Muscle layer of duodenum (tissue), 2 donors: ENCODE results near the gene CFAP251.
"Not testable (repeated sequence)": the region's sequence is repeated elsewhere in the genome, so short reads cannot be mapped to it uniquely, and the experiment has no call there.

Experiments used
- H3K27ac ChIP-seq: one replicate; pipeline ENCODE4 v1.7.0; 2013; ENCODE audit warnings: mild to moderate bottlenecking, low read length
- H3K27me3 ChIP-seq: one replicate; pipeline ENCODE4 v1.7.0; 2013; ENCODE audit warnings: low read depth, mild to moderate bottlenecking, control low read depth, low read length
- H3K36me3 ChIP-seq, 2 donors: one replicate each; pipeline ENCODE4 v1.7.0; 2013; ENCODE audit warnings: low read length in 2 of 2, control low read depth in 1 of 2, mild to moderate bottlenecking in 1 of 2; ENCODE audit not compliant: insufficient read depth in 2 of 2, control insufficient read depth in 1 of 2
- H3K4me1 ChIP-seq, 2 donors: one replicate each; pipeline ENCODE4 v1.7.0; 2013; ENCODE audit warnings: low read length in 2 of 2, mild to moderate bottlenecking in 2 of 2, control low read depth in 1 of 2, moderate library complexity in 1 of 2; ENCODE audit not compliant: insufficient read depth in 2 of 2, control insufficient read depth in 1 of 2
- H3K4me3 ChIP-seq, 2 donors: one replicate each; pipeline ENCODE4 v1.7.0; 2013; ENCODE audit warnings: low read length in 2 of 2, low read depth in 1 of 2, mild to moderate bottlenecking in 1 of 2
- H3K9me3 ChIP-seq, 2 donors: one replicate each; pipeline ENCODE4 v1.7.0; 2013; ENCODE audit warnings: low read length in 2 of 2, control low read depth in 1 of 2, mild to moderate bottlenecking in 1 of 2; ENCODE audit not compliant: control insufficient read depth in 1 of 2
- donor health status: healthy.

The CFAP251 gene

DNA sequence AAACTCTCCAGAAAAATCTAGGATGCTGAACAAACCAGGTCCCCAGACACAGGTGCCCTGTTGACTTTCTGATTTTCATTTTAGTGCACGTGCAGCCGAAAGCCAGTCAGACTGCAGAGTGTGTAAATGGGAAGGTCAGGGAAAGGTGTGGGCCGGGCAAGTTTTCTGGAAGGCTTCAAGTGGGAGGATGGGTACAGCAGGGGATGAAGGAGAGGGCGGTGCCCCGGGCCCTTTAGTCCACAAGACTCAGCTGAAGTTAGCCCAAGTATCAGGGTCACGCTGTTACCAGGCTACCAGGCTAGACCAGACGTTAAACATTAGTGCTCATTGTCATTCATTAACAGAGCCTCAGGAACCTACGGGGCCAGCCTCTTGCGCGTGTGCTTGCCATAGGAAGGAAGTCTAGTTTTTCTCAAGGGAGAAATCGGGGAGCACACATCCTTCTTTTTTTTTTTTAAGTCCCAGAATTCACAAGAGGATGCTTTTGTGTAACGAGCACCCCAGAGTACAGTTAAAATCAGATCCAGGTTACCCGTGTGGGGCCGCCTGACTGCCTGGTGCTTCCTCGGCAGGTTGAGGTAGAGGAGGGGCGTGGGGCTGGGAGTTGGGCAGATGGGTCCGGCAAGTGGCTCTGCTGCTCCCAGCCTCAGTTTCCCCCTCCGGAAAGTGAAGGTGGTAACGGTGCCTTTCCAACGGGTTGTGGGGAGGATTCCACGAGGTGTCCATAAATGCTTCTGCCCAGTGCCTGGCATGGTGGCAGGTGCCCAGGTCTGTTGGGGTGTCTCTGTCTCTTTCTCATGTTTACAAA, 122.4 kb downstream of the CFAP251 start:
- Histone ChIP-seq H3K4me3 (no peak overlapping the region), H3K27ac (no peak overlapping the region), H3K9me3 (no peaks in the 10 kb centered on the region), H3K4me1 (no peaks in the 10 kb centered on the region), H3K36me3 (peaks cover 3 to 18% of the 10 kb centered on the region in 2 donors), H3K27me3 (no peaks in the 10 kb centered on the region)

GRCh38 chr12:122041458-122041857, 123.1 kb downstream of the CFAP251 start:
- H3K27me3 ChIP-seq, H3K4me1 ChIP-seq, H3K4me3 ChIP-seq, H3K27ac ChIP-seq, H3K9me3 ChIP-seq: not testable (repeated sequence)
- peaks cover 0 to 18% of the 10 kb centered on the region in 2 donors for H3K36me3 ChIP-seq

DNA sequence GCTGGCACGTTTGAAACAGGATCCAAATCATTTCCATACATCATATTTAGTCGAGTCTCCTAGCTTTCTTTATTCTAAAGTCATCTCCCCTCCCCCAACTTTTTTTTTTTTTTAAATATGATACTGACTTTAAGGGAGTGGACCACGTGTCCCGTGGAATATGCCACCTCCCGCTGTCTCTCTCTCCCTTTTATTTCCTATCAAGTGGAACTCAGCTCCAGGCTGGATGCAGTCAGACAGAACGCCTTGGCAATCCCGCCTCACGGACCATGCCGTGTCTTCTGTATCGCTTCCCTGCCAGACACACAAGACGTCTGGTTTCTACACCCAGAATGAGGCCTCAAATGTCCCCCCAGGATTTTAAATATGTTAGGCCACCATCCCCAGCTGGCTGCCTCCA, 124.5 kb downstream of the CFAP251 start:
- Histone ChIP-seq H3K27ac (no peak overlapping the region), H3K4me1 (no peaks in the 10 kb centered on the region), H3K9me3 (no peaks in the 10 kb centered on the region), H3K36me3 (peaks cover 0 to 18% of the 10 kb centered on the region in 2 donors), H3K27me3 (no peaks in the 10 kb centered on the region), H3K4me3 (no peak overlapping the region)

GRCh38 chr12:122043476-122043875, 125.1 kb downstream of the CFAP251 start:
- Histone ChIP-seq H3K4me3 (no peak overlapping the region), H3K9me3 (no peaks in the 10 kb centered on the region), H3K4me1 (no peaks in the 10 kb centered on the region), H3K27ac (no peak overlapping the region), H3K36me3 (peaks cover 0 to 18% of the 10 kb centered on the region in 2 donors), H3K27me3 (no peaks in the 10 kb centered on the region)

- Histone ChIP-seq H3K9me3 (no peaks in the 10 kb centered on the region), H3K27me3 (no peaks in the 10 kb centered on the region), H3K4me3 (no peak overlapping the region), H3K4me1 (no peaks in the 10 kb centered on the region), H3K36me3 (peaks cover 0 to 18% of the 10 kb centered on the region in 2 donors), H3K27ac (no peak overlapping the region)
Observed at GRCh38 chr12:122045262-122045661, 126.9 kb downstream of the CFAP251 start.

DNA sequence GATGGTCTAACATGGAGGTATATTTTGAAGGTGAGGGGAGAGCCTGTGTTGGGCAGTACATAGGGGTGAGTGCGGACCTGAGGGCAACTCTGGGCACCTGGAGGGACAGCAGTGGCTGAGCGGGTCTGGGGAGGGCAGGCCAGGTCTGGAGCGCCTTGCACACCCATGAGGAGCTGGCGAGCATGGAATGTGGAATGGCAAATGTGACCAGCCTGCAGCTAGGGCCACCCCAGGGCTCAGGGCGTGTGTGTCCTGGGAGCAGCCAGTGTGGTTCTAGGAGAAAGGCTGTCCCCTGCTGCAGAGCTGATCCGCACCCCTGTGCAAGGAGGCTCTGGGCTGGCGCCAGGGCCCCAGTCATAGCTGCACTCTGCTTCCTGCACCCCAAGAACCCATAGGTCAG, 127.8 kb downstream of the CFAP251 start:
- H3K4me1 ChIP-seq, result peaks cover 0 to 5% of the 10 kb centered on the region in 2 donors
- no peaks in the 10 kb centered on the region for H3K9me3 ChIP-seq
- H3K4me3 ChIP-seq, result no peak overlapping the region
- H3K27me3 ChIP-seq, result no peaks in the 10 kb centered on the region
- peaks cover 0 to 18% of the 10 kb centered on the region in 2 donors for H3K36me3 ChIP-seq
- no peak overlapping the region for H3K27ac ChIP-seq

DNA sequence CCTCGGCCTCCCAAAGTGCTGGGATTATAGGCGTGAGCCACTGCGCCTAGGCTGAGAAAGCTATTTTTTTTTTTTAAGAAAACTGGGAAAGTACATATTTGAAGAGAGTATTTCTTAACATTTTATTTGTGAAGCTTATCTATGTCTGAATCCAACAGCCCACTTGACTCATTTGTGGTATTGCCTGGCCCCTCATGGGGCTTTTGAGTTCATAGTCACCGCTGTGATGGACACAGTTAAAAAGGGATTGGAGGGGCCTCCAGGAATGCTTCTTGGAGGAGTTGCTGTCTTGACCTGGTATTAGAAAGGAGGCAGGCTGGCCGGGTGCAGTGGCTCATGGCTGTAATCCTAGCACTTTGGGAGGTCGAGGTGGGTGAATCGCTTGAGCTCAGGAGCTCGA, 129.8 kb downstream of the CFAP251 start:
- H3K4me3 ChIP-seq, result no peak overlapping the region
- H3K36me3 ChIP-seq, result peaks cover 0 to 18% of the 10 kb centered on the region in 2 donors

DNA sequence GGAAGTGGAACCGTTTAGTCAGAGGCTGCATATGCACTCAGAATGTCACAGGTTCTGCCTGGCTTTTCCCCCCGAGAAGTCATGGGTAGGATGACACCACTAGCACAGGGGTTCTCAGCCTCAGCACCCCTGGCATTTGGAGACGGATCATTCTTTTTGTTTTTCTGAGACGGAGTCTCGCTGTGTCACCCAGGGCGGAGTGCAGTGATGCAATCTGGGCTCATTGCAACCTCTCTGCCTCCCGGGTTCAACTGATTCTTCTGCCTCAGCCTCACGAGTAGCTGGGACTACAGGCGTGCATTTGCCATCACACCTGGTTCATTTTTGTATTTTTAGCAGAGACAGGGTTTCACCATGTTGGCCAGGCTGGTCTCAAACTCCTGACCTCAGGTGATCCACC, 131.4 kb downstream of the CFAP251 start:
- Histone ChIP-seq H3K9me3 (no peaks in the 10 kb centered on the region), H3K27ac (no peak overlapping the region), H3K4me1 (peaks cover 0 to 23% of the 10 kb centered on the region in 2 donors), H3K27me3 (no peaks in the 10 kb centered on the region), H3K4me3 (no peak overlapping the region), H3K36me3 (peaks cover 0 to 8% of the 10 kb centered on the region in 2 donors)

More for the DNA sequence above, 129.8 kb downstream of the CFAP251 start:
- peaks cover 0 to 18% of the 10 kb centered on the region in 2 donors for H3K4me1 ChIP-seq
- no peaks in the 10 kb centered on the region for H3K9me3 ChIP-seq
- no peaks in the 10 kb centered on the region for H3K27me3 ChIP-seq
- H3K27ac ChIP-seq, result no peak overlapping the region

DNA sequence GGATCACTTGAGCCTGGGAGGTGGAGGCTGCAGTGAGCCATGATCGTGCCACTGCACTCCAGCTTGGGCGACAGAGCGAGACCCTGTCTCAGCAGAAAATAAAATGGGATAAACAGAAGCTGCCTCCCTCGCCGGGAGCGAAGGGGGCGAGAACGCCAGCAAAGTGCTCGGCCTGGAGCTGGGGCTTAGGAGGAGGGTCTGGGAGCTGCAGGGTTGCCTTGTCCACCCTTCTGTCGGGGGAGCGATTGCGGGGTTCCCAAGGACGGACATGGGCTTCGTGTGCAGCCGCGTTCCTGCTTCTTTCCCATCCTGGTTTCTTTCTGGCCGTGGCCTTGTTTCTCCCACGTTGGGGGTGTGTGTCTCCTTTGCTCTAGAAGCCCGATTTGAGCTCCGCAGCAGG, 132.3 kb downstream of the CFAP251 start:
- Histone ChIP-seq H3K27me3 (no peaks in the 10 kb centered on the region), H3K36me3 (peaks cover 0 to 7% of the 10 kb centered on the region in 2 donors), H3K4me3 (no peak overlapping the region), H3K4me1 (peaks cover 0 to 25% of the 10 kb centered on the region in 2 donors), H3K27ac (no peak overlapping the region), H3K9me3 (no peaks in the 10 kb centered on the region)

GRCh38 chr12:122051231-122051876, 133.0 kb downstream of the CFAP251 start:
- H3K4me1 ChIP-seq, result peaks cover 0 to 27% of the 10 kb centered on the region in 2 donors
- H3K9me3 ChIP-seq, result no peaks in the 10 kb centered on the region
- H3K36me3 ChIP-seq, result peaks cover 0 to under 1% of the 10 kb centered on the region in 2 donors
- no peak overlapping the region for H3K4me3 ChIP-seq
- H3K27ac ChIP-seq, result no peak overlapping the region
- no peaks in the 10 kb centered on the region for H3K27me3 ChIP-seq

DNA sequence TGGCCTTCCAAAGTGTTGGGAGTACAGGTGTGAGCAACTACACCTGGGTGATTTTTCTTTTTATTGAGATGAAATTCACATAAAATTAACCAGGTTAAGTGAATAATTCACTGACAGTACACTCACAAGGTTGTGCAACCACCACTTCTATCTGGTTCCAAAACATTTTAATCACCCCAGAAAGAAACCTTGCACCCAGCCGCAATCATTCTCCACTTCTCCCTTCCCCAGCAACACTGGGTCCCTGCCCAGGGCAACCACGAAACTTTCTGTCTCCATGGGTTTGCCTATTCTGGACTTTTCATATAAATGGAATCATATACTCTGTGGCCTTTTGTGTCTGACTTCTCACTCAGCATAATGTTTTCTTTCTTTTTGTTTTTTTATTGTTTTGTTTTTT, 133.9 kb downstream of the CFAP251 start:
- H3K4me1 ChIP-seq, result peaks cover 0 to 35% of the 10 kb centered on the region in 2 donors
- no peaks in the 10 kb centered on the region for H3K27me3 ChIP-seq
- no peaks in the 10 kb centered on the region for H3K36me3 ChIP-seq
- H3K4me3 ChIP-seq, result no peak overlapping the region
- no peaks in the 10 kb centered on the region for H3K9me3 ChIP-seq
- no peak overlapping the region for H3K27ac ChIP-seq
